ENCODE measurements around the gene POPDC3.

POPDC3 gene

DNA sequence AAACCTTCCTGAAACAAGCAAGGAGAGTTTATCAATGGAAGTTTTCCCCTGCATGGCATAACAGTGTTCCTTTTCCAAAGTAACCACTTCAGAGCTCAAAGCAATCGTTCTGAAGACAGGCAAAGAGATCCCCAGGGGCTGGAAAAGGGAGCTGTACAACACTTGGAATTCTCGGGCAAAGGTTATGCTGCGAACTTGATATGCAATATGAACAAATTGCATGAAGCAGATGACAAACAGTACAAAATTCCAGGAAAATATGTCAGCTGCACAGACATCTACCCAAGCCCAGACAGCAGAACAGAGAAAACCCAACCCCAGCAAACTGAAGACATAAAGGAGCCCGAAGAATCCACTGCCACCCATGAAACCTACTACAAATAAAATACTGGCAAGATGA lies 18.4 kb downstream of the POPDC3 start:
- no peaks in the 10 kb centered on the region for H4K20me1 ChIP-seq (ENCODE audit: low read depth, low read length)
- H3K9me3 ChIP-seq (ENCODE audit: insufficient read depth, low read length), result no peaks in the 10 kb centered on the region
- H3K27me3 ChIP-seq (ENCODE audit: low read length), result no peaks in the 10 kb centered on the region
- no peaks in the 10 kb centered on the region for H3F3A ChIP-seq (ENCODE audit: insufficient read depth)
- H3K27ac ChIP-seq (ENCODE audit: low read depth, low read length), result no peak overlapping the region
- H3K36me3 ChIP-seq (ENCODE audit: low read length), result no peaks in the 10 kb centered on the region
- no peaks in the 10 kb centered on the region for H3K79me2 ChIP-seq (ENCODE audit: insufficient read depth, low read length)
- no peak overlapping the region for H3K9ac ChIP-seq (ENCODE audit: low read length)
- H3K4me3 ChIP-seq (ENCODE audit: insufficient read depth, low read length, poor library complexity, severe bottlenecking), result no peak overlapping the region
- no peak overlapping the region for H3K4me2 ChIP-seq (ENCODE audit: low read depth, low read length, poor library complexity, severe bottlenecking)
- H3K9me2 ChIP-seq (replicated peaks; ENCODE audit: insufficient read depth, low read length), result no peaks in the 10 kb centered on the region
- H2AFZ ChIP-seq (ENCODE audit: low read depth, low read length, severe bottlenecking), result no peak overlapping the region
- TF ChIP-seq, protein P1, sequence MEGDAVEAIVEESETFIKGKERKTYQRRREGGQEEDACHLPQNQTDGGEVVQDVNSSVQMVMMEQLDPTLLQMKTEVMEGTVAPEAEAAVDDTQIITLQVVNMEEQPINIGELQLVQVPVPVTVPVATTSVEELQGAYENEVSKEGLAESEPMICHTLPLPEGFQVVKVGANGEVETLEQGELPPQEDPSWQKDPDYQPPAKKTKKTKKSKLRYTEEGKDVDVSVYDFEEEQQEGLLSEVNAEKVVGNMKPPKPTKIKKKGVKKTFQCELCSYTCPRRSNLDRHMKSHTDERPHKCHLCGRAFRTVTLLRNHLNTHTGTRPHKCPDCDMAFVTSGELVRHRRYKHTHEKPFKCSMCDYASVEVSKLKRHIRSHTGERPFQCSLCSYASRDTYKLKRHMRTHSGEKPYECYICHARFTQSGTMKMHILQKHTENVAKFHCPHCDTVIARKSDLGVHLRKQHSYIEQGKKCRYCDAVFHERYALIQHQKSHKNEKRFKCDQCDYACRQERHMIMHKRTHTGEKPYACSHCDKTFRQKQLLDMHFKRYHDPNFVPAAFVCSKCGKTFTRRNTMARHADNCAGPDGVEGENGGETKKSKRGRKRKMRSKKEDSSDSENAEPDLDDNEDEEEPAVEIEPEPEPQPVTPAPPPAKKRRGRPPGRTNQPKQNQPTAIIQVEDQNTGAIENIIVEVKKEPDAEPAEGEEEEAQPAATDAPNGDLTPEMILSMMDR (IDR thresholded peaks at IDR 0.05; ENCODE audit: insufficient read depth, low read length, poor library complexity, severe bottlenecking), result no peak
- TF ChIP-seq EZH2phosphoT487 (conservative IDR thresholded peaks at IDR 0.05; ENCODE audit: low read length), result no peak

DNA sequence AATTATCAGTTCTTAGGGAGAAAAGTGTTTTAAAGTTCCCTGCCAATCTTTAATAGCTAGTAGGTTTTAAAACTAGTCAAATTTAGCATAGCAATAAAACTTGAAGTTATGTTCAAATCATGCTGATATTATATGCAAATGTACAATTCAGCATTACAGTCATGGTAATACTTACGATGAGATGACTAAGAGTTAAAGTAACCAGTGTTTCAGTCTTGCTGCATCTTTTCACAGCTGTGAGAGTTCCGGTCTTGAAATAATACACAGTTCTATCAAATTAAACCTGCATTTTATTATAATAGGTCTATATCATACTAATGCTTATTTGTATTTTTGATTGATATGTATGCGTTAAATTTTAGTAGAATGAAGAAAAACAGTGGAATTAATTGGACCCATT lies 26.1 kb downstream of the POPDC3 start:
- TF ChIP-seq, protein P1 (IDR thresholded peaks at IDR 0.05; ENCODE audit: insufficient read depth, low read length, poor library complexity, severe bottlenecking), result no peak
- no peak for TF ChIP-seq EZH2phosphoT487 (conservative IDR thresholded peaks at IDR 0.05; ENCODE audit: low read length)
- H3K36me3 ChIP-seq (ENCODE audit: low read length), result no peaks in the 10 kb centered on the region
- H3K27ac ChIP-seq (ENCODE audit: low read depth, low read length), result no peak overlapping the region
- H3K4me3 ChIP-seq (ENCODE audit: insufficient read depth, low read length, poor library complexity, severe bottlenecking), result no peak overlapping the region
- H3K27me3 ChIP-seq (ENCODE audit: low read length), result no peaks in the 10 kb centered on the region
- no peaks in the 10 kb centered on the region for H4K20me1 ChIP-seq (ENCODE audit: low read depth, low read length)
- no peak overlapping the region for H2AFZ ChIP-seq (ENCODE audit: low read depth, low read length, severe bottlenecking)
- no peak overlapping the region for H3K9ac ChIP-seq (ENCODE audit: low read length)
- no peaks in the 10 kb centered on the region for H3K9me3 ChIP-seq (ENCODE audit: insufficient read depth, low read length)
- no peaks in the 10 kb centered on the region for H3K9me2 ChIP-seq (replicated peaks; ENCODE audit: insufficient read depth, low read length)
- H3K79me2 ChIP-seq (ENCODE audit: insufficient read depth, low read length), result no peaks in the 10 kb centered on the region
- H3K4me2 ChIP-seq (ENCODE audit: low read depth, low read length, poor library complexity, severe bottlenecking), result no peak overlapping the region
- no peaks in the 10 kb centered on the region for H3F3A ChIP-seq (ENCODE audit: insufficient read depth)

DNA sequence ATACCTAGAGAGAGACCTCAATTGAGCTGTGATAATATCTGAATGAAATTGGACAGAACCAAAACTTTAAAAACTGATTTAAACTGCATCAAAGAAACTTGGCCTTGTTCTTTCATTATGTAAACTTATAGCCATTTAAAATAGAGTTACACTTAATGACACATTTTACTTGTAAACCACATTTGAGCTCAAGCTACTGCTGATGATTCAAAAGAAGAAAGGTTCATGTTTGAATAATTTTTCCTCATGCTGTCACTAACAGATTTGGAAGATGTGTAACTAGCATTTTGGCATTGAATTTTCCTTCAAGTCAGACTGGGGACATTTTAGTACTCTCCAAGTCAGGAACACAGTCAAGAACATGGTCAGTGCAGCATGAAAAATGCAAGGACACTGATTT lies 26.9 kb downstream of the POPDC3 start:
- H3K4me2 ChIP-seq (ENCODE audit: low read depth, low read length, poor library complexity, severe bottlenecking), result no peak overlapping the region
- TF ChIP-seq EZH2phosphoT487 (conservative IDR thresholded peaks at IDR 0.05; ENCODE audit: low read length), result no peak
- TF ChIP-seq, protein P1 (IDR thresholded peaks at IDR 0.05; ENCODE audit: insufficient read depth, low read length, poor library complexity, severe bottlenecking), result no peak
- no peak overlapping the region for H3K9ac ChIP-seq (ENCODE audit: low read length)
- H2AFZ ChIP-seq (ENCODE audit: low read depth, low read length, severe bottlenecking), result no peak overlapping the region
- no peaks in the 10 kb centered on the region for H3K9me2 ChIP-seq (replicated peaks; ENCODE audit: insufficient read depth, low read length)
- no peaks in the 10 kb centered on the region for H3F3A ChIP-seq (ENCODE audit: insufficient read depth)
- H4K20me1 ChIP-seq (ENCODE audit: low read depth, low read length), result 0 out of 2 replicates have a peak, but pooled peaks cover 2% of the 10 kb centered on the region
- no peaks in the 10 kb centered on the region for H3K9me3 ChIP-seq (ENCODE audit: insufficient read depth, low read length)
- no peak overlapping the region for H3K27ac ChIP-seq (ENCODE audit: low read depth, low read length)
- no peaks in the 10 kb centered on the region for H3K79me2 ChIP-seq (ENCODE audit: insufficient read depth, low read length)
- no peak overlapping the region for H3K4me3 ChIP-seq (ENCODE audit: insufficient read depth, low read length, poor library complexity, severe bottlenecking)
- no peaks in the 10 kb centered on the region for H3K27me3 ChIP-seq (ENCODE audit: low read length)
- H3K36me3 ChIP-seq (ENCODE audit: low read length), result no peaks in the 10 kb centered on the region

All from SU-DHL-6 (cell line).